ENCODE results near the gene FBXO22.

DNA sequence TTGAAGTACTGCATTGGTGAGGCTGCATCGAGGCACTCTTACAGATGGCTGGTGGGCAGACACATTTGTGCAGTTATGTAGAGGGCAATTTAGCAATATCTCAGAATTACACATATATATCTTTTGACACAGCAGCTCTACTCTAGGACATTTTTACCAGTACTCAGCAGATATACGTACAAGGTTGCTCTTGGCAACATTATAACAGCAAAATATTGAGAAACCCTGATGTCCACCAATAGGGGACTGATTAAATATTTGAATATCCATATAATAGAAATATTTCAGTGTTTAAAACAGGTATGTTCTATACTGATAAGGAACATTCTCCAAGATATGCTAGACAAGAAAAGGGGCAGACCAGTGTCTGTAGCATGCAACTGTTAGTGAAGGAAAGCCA lies 7.9 kb upstream of the FBXO22 start:
- TF ChIP-seq, protein P1, sequence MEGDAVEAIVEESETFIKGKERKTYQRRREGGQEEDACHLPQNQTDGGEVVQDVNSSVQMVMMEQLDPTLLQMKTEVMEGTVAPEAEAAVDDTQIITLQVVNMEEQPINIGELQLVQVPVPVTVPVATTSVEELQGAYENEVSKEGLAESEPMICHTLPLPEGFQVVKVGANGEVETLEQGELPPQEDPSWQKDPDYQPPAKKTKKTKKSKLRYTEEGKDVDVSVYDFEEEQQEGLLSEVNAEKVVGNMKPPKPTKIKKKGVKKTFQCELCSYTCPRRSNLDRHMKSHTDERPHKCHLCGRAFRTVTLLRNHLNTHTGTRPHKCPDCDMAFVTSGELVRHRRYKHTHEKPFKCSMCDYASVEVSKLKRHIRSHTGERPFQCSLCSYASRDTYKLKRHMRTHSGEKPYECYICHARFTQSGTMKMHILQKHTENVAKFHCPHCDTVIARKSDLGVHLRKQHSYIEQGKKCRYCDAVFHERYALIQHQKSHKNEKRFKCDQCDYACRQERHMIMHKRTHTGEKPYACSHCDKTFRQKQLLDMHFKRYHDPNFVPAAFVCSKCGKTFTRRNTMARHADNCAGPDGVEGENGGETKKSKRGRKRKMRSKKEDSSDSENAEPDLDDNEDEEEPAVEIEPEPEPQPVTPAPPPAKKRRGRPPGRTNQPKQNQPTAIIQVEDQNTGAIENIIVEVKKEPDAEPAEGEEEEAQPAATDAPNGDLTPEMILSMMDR (IDR thresholded peaks at IDR 0.05; ENCODE audit: low read depth, low read length, poor library complexity, severe bottlenecking) = no peak
- TF ChIP-seq EZH2phosphoT487 (IDR thresholded peaks at IDR 0.05; ENCODE audit: borderline replicate concordance, low read length) = no peak
